ENCODE results near the gene TDRD9. TPM values are rescaled to one million over a fixed set of nuclear protein-coding genes. Genes with fewer than 3 reads are reported as not detected.

The TDRD9 gene
- total RNA-seq, 1 donor from 2014 or later, result 0.53 TPM

DNA sequence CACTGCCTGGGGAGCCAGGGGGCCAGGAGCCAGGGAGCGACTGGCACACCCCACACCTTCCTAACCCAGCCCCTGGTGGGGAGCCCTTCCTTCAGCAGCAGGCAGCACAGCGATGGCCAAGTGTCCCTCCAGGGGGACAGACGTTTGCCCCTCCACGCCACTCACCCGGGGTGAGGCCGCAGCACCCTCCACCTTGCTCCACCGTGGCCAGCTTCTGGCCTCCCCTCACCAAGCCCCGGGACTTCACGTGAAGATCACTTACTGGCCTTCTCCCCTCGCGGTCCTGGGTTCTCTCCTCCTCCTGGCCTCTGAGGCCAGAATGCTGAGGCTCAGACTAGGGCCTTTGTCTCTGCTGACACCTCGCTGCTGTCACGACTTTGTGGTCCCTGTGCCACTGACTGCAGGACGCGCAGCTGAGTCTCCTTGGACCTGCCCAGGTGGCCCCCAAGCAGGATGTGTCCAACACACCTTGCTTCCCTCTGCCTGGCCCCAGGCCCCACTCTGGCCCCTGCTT, 153.8 kb downstream of the TDRD9 start:
- no peak for DNase-seq (ENCODE audit: low read depth)
- no peaks in the 10 kb centered on the region for H3K36me3 ChIP-seq (ENCODE audit: control insufficient read depth, insufficient read depth, low read length)

DNA sequence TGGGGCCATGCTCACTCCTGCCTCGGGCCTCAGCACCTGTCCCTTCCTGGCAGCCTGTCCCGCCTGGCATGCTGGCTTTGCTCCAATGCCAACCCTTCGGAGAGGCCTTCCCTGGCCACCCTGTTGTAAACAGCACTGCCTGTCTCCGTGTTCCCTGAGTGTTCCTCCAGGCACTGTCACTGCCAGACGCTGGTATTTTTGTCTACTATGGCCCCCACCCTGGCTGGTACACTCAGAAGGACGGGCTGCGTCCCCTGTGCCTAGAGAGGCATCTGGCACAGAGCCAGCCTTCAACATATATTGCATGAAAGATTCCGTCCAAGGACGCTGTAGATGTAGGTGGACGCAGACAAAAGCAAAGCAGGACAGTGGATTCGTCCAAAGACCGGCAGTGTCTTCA, 154.6 kb downstream of the TDRD9 start:
- Histone ChIP-seq H3K27me3 (ENCODE audit: control insufficient read depth, insufficient read depth, low read length) (peaks cover 2% of the 10 kb centered on the region), H3K4me3 (ENCODE audit: low read depth, low read length) (no peak overlapping the region), H3K36me3 (ENCODE audit: control insufficient read depth, insufficient read depth, low read length) (no peaks in the 10 kb centered on the region)
- DNase-seq (ENCODE audit: low read depth) (no peak), FAIRE-seq (no peak)
- TF ChIP-seq, protein P1, sequence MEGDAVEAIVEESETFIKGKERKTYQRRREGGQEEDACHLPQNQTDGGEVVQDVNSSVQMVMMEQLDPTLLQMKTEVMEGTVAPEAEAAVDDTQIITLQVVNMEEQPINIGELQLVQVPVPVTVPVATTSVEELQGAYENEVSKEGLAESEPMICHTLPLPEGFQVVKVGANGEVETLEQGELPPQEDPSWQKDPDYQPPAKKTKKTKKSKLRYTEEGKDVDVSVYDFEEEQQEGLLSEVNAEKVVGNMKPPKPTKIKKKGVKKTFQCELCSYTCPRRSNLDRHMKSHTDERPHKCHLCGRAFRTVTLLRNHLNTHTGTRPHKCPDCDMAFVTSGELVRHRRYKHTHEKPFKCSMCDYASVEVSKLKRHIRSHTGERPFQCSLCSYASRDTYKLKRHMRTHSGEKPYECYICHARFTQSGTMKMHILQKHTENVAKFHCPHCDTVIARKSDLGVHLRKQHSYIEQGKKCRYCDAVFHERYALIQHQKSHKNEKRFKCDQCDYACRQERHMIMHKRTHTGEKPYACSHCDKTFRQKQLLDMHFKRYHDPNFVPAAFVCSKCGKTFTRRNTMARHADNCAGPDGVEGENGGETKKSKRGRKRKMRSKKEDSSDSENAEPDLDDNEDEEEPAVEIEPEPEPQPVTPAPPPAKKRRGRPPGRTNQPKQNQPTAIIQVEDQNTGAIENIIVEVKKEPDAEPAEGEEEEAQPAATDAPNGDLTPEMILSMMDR (IDR thresholded peaks at IDR 0.05; ENCODE audit: insufficient read depth, low read length, severe bottlenecking), result no peak

More for the DNA sequence above, 153.8 kb downstream of the TDRD9 start:
- Histone ChIP-seq H3K4me3 (ENCODE audit: low read depth, low read length) (no peak overlapping the region), H3K27me3 (ENCODE audit: control insufficient read depth, insufficient read depth, low read length) (peaks cover 2% of the 10 kb centered on the region)
- peak; percentile 83 for FAIRE-seq
- TF ChIP-seq, protein P1 (IDR thresholded peaks at IDR 0.05; ENCODE audit: insufficient read depth, low read length, severe bottlenecking), result no peak

DNA sequence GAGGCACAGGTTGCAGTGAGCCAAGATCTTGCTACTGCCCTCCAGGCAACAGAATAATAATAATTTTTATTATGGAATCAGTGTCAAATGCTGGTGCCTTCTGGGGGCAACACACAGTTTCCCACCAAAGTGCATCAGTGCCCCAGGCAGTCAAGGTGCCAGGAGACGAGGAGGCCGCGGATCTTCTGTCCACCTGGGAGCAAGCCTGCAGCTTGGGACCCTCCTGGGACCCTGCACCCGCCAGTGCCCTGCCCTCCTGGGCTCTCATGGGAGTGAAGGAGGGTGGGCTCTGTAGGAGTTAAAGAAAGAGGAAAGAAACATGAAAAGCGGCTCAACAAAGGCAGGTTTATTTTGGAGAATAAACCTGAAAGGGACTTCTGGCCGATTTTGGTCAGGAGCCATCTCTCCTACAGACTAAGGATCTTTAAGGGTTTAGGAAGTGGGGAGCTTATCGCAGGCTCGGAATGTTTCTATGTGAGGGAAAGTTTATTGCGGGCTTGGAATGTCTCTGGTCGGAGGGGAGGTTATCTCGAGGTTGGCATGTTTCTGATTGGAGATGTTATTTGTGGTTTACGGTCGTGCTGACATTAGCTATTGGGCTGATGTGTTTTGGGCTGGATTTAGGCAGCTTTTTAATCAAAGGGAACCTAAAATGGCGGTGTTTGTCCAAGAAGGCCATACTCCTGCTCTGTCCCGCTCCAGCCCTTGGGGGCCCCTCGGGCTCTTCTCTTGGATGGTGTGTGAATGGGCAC, 156.2 kb downstream of the TDRD9 start:
- Histone ChIP-seq H3K27me3 (ENCODE audit: control insufficient read depth, insufficient read depth, low read length) (peaks cover 2% of the 10 kb centered on the region), H3K36me3 (ENCODE audit: control insufficient read depth, insufficient read depth, low read length) (no peaks in the 10 kb centered on the region), H3K4me3 (ENCODE audit: low read depth, low read length) (no peak overlapping the region)
- FAIRE-seq (peak; percentile 83), DNase-seq (ENCODE audit: low read depth) (no peak)
- TF ChIP-seq, protein P1 (IDR thresholded peaks at IDR 0.05; ENCODE audit: insufficient read depth, low read length, severe bottlenecking), result no peak

DNA sequence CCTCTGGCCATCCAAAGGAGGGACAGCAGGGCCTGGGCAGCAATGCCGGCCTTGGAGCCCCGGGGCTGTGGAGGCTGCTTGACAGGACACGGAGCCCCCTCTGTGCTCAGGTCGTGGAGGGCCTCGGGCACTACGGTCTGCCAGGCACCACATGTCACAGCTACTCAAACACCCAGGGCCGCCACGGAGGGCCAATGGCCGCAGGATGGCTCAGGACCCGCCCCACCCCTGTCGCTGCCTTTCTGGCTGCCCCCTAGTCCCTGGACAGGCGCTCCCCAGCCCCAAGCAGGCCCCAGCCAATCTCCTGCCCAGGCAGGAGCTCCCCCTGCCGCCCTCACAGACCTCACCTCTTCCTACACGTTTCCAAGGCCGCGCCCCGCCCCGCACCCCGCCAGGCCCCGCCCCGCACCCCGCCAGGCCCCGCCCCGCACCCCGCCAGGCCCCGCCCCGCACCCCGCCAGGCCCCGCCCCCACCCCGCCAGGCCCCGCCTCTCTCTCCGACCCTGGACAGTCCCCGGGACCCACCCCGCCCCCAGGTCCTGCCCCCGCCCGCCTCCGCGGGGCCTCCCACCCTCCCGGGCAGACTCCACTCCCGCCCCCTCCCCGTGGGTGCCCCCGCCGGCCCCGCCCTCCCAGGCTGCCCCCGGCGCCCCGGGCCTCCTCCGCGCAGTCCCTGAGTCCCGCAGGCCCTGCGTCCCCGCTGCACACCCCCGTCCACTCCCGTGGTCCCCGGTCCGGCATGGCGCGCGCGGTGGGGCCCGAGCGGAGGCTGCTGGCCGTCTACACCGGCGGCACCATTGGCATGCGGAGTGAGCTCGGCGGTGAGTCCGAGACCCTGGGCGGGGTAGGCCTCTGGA, 157.0 kb downstream of the TDRD9 start, which contains the start of gene ASPG:
ASPG (plus strand) TSS at position 669 of the 857 bp plus-strand sequence; CDS start at position 740, 71 bp downstream.
- TF ChIP-seq, protein P1 (IDR thresholded peaks at IDR 0.05; ENCODE audit: insufficient read depth, low read length, severe bottlenecking), result no peak
- FAIRE-seq, result no peak
- Histone ChIP-seq H3K27me3 (ENCODE audit: control insufficient read depth, insufficient read depth, low read length) (peaks cover 2% of the 10 kb centered on the region), H3K36me3 (ENCODE audit: control insufficient read depth, insufficient read depth, low read length) (no peaks in the 10 kb centered on the region), H3K4me3 (ENCODE audit: low read depth, low read length) (no peak within 1 kb of the TSS)
- no peak for DNase-seq (ENCODE audit: low read depth)

DNA sequence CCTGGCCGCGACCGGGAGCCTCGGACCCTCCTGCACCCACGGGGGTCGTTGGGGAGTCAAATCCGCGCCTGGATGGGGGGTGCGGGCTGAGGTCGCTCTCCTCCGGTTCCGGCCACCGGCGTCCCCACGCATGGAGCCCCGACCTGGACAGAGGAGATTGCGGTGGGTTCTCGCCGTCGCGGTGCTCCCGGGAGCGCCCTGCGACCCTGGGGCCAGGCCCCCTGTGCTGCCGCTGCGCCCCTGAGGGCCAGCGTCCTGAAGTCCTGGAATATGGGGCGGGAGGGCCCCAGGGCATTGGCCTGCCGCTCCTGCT, 157.6 kb downstream of the TDRD9 start:
- TF ChIP-seq, protein P1 (IDR thresholded peaks at IDR 0.05; ENCODE audit: insufficient read depth, low read length, severe bottlenecking), result no peak
- H3K27me3 ChIP-seq (ENCODE audit: control insufficient read depth, insufficient read depth, low read length), result peaks cover 2% of the 10 kb centered on the region

More for the DNA sequence above, 157.6 kb downstream of the TDRD9 start:
- DNase-seq (ENCODE audit: low read depth) (no peak), FAIRE-seq (no peak)
- no peak overlapping the region for H3K4me3 ChIP-seq (ENCODE audit: low read depth, low read length)
- no peaks in the 10 kb centered on the region for H3K36me3 ChIP-seq (ENCODE audit: control insufficient read depth, insufficient read depth, low read length)
